ENCODE results near the gene SSB.
"Not testable (repeated sequence)": the region's sequence is repeated elsewhere in the genome, so short reads cannot be mapped to it uniquely, and the experiment has no call there.

The SSB gene

GRCh38 chr2:169790581-169790980, 8.1 kb upstream of the SSB start:
- no peak for DNase-seq

- no peak for DNase-seq
Measured at GRCh38 chr2:169795181-169795580, 3.5 kb upstream of the SSB start.

- DNase-seq: no peak
Measured at GRCh38 chr2:169796441-169796840, 2.2 kb upstream of the SSB start.

- DNase-seq: no peak
Measured at GRCh38 chr2:169797601-169798000, 1.1 kb upstream of the SSB start.

DNA sequence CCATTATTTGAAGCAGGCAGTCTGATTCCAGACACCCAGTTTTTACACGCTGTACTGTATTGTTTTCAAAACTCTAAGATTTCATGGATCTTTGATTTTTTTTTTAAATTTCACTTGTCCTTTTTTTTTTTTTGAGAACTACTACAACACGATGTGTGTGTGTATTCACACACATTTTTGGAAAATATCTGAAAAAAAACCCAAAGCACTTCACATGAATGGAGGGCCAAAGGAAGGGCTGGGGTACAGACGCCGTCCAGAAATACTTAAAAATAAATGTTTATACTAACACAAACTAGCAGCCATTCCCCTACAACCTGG, 314 bp upstream of the SSB start:
- DNase-seq: no peak

- DNase-seq: no peak
Measured at GRCh38 chr2:169803480-169803879, 4.8 kb downstream of the SSB start.

DNA sequence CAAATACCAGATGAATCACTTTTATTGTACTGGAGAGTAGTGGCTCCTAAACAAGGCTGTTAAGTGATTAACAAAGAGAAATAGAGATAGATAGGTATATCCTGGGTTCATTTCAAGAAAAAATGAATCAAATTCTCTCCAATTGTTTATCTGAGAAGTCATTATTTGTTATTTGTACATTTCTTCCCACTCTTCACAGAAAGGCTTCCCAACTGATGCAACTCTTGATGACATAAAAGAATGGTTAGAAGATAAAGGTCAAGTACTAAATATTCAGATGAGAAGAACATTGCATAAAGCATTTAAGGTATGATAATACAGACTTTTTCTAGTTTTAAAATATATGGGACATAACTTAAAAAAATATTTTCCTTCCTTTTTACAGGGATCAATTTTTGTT, 7.9 kb downstream of the SSB start:
- no peak for DNase-seq

DNA sequence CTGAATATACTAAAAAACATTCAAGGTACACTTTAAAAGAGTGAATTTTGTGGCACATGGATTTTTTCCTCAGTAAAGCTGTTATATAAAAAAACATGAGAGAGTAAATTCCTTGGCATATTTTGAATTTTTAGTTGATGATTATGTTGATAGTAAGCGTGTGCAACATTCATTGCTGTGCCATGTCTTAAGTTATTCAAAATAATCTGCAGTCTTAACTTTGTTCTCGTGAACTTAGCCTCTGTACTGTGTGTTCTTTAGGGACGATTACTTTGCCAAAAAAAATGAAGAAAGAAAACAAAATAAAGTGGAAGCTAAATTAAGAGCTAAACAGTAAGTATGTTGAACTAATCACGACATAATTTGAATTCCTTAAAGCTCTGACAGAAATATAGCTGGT, 9.6 kb downstream of the SSB start:
- DNase-seq: no peak

DNA sequence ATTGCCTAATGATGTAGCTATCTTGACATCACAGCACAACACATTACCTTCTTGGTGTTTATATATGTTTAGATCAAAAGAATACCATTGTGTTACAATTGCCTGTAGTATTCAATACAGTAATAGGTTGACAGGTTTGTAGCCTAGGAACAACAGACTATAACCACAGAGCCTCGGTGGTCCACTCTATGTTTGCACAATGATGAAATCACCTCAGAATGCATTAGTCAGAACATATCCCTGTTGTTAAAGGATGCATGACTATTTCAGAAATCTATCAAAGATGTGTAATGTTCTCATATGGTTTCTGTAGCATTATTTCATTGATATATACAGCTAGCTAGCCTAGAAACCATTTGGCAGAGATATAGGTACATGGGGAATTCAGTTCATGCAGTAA, 17.2 kb downstream of the SSB start:
- no peak for DNase-seq

GRCh38 chr2:169816961-169817360, 18.3 kb downstream of the SSB start:
- DNase-seq: not testable (repeated sequence)

DNA sequence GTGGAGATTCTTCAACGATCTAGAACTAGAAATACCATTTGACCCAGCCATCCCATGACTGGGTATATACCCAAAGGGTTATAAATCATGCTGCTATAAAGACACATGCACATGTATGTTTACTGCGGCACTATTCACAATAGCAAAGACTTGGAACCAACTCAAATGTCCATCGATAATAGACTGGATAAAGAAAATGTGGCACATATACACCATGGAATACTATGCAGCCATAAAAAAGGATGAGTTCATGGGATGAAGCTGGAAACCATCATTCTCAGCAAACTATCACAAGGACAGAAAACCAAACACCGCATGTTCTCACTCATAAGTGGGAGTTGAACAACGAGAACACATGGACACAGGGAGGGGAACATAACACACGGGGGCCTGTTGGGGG, 18.7 kb downstream of the SSB start:
- not testable (repeated sequence) for DNase-seq

DNA sequence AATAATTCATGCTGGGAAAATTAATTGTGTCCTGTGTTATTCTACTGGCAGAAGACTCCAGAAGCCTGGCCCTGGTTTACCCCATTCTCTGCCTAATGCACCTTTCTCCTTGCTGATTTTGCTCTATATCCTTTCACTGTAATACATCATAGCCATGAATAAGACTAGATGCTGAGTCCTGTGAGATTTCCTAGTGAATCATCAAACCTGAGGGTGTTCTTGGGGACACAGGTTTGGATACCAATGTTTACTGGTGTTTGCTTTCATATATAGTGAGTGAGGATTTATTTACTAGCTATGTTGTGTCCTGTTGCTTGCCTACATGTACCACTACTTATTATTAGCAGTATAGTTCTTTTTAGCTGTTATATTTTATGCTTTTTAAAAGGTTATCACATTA, 19.6 kb downstream of the SSB start:
- no peak for DNase-seq

- DNase-seq: no peak
Measured at GRCh38 chr2:169819106-169819505, 20.4 kb downstream of the SSB start.

DNA sequence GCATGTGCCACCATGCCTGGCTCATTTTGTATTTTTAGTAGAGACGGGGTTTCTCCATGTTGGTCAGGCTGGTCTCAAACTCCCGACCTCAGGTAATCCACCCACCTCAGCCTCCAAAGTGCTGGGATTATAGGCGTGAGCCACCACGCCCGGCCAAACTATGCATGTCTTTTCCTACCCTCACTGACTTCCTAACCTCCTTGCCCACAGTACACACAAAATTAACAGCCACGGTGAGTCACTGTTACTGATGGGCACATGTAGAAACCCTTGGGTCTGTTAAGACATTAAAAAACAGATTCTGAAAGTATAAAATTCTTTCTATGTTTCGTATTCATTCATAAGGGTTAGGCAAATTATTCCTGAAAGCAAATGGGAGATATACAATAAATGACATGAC, 21.4 kb downstream of the SSB start:
- not testable (repeated sequence) for DNase-seq

DNA sequence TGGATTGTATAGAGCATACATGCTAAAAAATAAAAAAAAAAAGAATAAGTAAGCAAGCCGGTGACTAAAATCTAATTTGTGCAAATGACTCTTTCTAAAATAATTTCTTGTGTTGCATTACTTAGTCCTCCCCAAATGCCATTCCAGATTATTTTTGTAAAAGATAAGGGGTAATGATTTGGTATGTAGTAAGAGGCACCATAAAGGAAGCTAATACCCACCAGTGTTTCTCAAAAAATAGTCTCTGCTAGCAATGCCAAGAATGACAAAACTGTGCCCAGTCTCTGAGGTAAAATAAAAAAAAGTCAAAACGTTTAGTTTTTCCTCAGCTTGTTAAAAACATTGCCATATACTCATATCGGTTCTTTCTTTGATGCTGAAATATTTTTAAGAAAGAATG, 23.4 kb downstream of the SSB start:
- no peak for DNase-seq

DNA sequence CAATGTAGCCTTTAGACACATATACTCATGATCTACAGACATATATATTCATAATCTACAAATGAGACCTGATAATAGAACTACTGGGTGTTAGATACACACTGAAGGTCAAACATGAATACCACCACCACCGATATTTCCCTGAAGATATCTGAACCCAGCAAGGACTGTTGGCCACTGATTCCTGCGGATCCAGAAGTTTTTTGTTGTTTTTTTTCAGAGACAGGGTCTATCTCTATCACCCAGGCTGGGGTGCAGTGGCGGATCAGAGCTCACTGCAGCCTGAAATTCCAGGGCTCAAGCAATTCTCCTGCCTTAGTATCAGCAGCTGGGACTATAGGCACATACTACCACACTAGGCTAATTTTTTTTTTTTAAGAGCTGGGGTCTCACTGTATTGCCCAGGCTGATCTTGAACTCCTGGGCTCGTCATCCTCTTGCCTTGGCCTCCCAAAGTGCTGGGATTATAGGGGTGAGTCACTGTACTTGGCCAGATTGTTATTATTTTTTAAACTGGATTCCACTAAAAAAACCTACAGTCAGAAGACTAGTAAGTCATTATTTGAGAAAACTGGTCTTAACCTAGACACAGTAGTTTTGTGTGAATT, 24.2 kb downstream of the SSB start:
- no peak for DNase-seq

- no peak for DNase-seq
Measured at GRCh38 chr2:169823996-169824372, 25.3 kb downstream of the SSB start.

DNA sequence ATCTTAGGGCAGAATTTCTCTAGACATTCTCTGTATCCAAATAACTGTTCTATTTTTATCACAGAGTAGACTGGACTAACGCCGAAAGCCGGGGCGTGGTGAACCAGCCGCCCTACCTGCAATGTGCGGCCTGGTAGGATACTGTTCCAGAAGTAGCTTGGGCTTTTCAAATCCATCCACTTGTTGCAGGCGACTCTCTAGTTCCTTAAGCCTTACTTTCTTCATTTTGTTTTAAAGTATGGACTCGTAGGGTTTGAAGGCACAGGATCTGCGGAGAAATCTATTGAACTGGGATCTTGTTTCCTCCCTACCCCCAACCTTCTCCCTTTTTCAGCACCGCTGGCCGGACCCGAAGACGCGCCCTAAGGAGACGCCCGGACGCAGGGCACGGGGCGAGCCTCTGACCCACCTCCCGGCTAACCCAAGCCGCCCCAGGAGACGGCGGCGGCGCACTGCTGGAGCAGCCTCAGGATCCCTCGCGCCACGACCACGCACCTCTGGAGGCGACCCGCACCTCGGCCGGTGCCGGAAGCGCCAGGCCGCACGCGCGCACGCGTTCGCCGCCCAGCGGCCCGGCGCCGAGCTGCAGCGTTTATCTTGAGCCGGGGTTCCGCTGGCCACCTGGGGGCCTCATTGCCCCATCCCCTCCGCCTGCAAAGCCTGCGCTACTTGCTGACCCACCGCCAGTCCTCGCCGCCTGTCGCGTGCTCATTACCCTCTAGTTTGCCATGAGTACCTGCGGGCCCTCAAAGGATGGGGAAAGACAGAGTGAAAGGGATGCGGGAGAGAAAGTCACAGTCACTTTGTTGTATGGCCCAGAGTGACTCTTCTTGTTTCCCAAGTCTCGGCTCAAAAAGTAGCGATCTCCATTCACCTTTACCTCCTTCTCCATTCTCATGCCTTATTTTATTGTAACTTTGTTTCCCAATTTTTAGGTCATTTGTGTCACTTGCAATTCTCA, 26.0 kb downstream of the SSB start, which contains the start of gene METTL5:
Gene METTL5, minus strand, starts transcription at position 533 of the 961 bp plus-strand sequence. Its CDS starts 308 bp downstream, at position 225.
- peak; percentile 58 to 60 for DNase-seq

GRCh38 chr2:169827272-169828140, 28.8 kb downstream of the SSB start, which contains the start of gene UBR3:
TSS of gene UBR3 (plus strand) at chr2:169827454. CDS start at chr2:169827508, 54 bp downstream.
- peak; percentile 83 to 84 for DNase-seq

DNA sequence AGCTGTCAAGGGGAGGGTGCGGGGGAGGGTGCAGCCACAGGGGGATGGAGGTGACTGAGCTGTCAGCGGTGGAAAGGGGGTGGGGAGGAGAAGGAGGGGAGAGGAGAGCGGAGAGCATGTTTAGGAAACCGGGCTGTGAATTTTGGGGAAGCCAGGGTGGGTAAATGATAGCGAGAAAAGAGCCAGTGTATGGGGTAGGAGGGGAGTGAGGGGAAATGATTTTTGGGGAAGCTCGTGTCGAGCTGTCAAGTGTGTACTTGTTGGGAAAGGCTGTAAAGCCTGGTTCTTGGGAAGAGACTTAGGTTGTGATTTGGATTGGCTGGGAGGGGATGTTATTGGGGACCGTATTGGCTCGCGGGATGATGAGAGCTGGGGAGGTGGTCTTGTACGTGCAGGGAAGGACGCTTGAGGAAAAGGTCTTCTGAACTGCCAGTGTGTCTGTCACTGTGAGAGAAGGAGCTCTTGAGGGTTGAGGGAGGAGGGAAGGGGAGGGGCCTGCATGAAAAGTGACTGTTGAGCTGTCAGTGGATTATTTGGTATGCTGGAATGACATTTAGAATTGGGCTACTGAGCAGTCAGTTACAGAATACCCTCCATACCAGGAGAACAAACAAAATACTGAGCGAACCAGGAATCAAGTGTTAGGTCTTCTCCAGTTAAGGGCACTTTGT, 29.6 kb downstream of the SSB start:
- DNase-seq: peak; percentile 37 to 45

DNA sequence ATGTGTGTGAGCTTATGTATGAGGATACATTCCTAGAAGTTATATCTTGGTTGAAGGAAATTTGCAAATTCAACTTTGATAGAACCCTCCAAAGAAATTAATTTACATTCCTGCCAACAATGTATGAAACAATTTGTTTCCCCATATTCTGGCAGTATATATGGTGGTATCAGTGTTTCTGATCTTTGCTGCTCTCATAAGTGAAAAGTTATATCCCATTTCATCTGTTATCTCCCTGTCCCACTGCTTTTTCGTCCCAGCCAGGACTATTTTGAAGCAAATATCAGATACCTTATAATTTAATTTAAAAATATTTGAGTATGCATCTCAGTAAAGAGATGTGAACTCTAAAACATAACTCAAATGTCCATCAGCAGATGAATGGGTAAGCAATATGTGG, 35.7 kb downstream of the SSB start:
- no peak for DNase-seq

DNA sequence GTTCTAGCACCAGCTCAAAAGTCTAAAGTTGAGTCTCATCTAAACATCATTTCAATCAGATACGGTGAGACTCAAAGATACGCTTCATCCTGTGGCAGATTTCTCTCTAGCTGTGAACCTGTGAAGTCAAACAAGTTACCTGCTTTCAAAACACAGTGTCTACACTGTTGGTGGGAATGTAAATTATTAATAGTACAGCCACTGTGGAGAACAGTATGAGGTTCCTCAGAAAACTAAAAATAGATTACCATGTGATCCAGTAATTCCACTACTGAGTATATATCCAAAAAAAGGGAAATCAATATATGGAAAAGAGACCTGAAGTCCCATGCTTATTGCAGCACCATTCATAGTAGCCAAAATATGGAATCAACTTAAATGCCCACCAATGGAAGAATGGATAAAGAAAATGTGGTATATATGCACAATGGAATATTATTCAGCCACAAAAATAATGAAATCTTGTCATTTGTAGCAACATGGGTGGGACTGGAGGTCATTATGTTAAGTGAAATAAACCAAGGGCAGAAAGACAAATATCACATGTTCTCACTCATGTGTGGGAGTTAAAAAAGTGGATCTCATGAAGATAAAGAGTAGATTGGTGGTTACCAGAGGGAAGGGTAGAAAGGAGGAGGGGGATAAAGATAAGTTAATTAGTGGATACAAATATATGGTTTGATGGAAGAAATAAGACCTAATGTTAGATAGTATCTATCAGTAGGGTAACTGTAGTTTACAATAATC, 40.2 kb downstream of the SSB start:
- DNase-seq: no peak
